H9 (cell line): Measurements from ENCODE around the gene CALN1. TPM values are rescaled to one million over a fixed set of nuclear protein-coding genes. Genes with fewer than 3 reads are reported as not detected.

ENCODE experiments used
- DNase-seq: peaks from one replicate; pipeline ENCODE4 v3.0.0-alpha.2; 2017
- H2AFZ ChIP-seq: one replicate; pipeline ENCODE4 v1.6.1; 2013; ENCODE audit warnings: mild to moderate bottlenecking, low read length, control low read depth, moderate library complexity
- H2AK5ac ChIP-seq: 2 replicates; pipeline ENCODE4 v1.6.1; 2013; ENCODE audit warnings: low read length, control low read depth, mixed read lengths; ENCODE audit not compliant: insufficient read length
- H2BK120ac ChIP-seq: one replicate; pipeline ENCODE4 v1.6.1; 2013; ENCODE audit warnings: low read depth, mild to moderate bottlenecking, low read length, control low read depth, inconsistent platforms; ENCODE audit not compliant: poor library complexity, severe bottlenecking
- H2BK12ac ChIP-seq: 2 replicates; pipeline ENCODE4 v1.6.1; 2013; ENCODE audit warnings: low read length, control low read depth, mixed read lengths, low read depth; ENCODE audit not compliant: insufficient read length
- H2BK15ac ChIP-seq: 2 replicates; pipeline ENCODE4 v1.6.1; 2013; ENCODE audit warnings: low read depth, low read length, control low read depth
- H2BK20ac ChIP-seq: one replicate; pipeline ENCODE4 v1.6.1; 2013; ENCODE audit warnings: low read depth, mild to moderate bottlenecking, low read length, control low read depth, inconsistent platforms; ENCODE audit not compliant: poor library complexity, severe bottlenecking
- H2BK5ac ChIP-seq: 2 replicates; pipeline ENCODE4 v1.6.1; 2013; ENCODE audit warnings: low read length, control low read depth, mixed read lengths; ENCODE audit not compliant: insufficient read length
- H3K14ac ChIP-seq: 2 replicates; pipeline ENCODE4 v1.6.1; 2013; ENCODE audit warnings: low read length, control low read depth; ENCODE audit not compliant: insufficient read depth
- H3K18ac ChIP-seq: 2 replicates; pipeline ENCODE4 v1.6.1; 2013; ENCODE audit warnings: low read depth, mild to moderate bottlenecking, mixed read lengths, low read length, control low read depth; ENCODE audit not compliant: insufficient read length
- H3K23ac ChIP-seq: 2 replicates; pipeline ENCODE4 v1.6.1; 2013; ENCODE audit warnings: low read length, control low read depth, mixed read lengths, low read depth; ENCODE audit not compliant: insufficient read length
- H3K23me2 ChIP-seq: 2 replicates; pipeline ENCODE4 v1.6.1; 2013; ENCODE audit warnings: low read depth, mild to moderate bottlenecking, mixed read lengths, low read length, control low read depth; ENCODE audit not compliant: insufficient read length, poor library complexity, severe bottlenecking
- H3K27ac ChIP-seq: 2 replicates; pipeline ENCODE4 v1.5.1; 2013; ENCODE audit warnings: low read length, control low read depth, mixed read lengths, low read depth; ENCODE audit not compliant: insufficient read length
- H3K27me3 ChIP-seq: 2 replicates; pipeline ENCODE4 v1.6.1; 2013; ENCODE audit warnings: low read length, control low read depth, inconsistent platforms; ENCODE audit not compliant: insufficient read depth
- H3K4ac ChIP-seq: 2 replicates; pipeline ENCODE4 v1.6.1; 2013; ENCODE audit warnings: low read depth, mild to moderate bottlenecking, control low read depth, inconsistent platforms, low read length, moderate library complexity
- H3K4me1 ChIP-seq: 2 replicates; pipeline ENCODE4 v1.6.1; 2013; ENCODE audit warnings: low read length, control low read depth, inconsistent platforms; ENCODE audit not compliant: insufficient read depth
- H3K4me2 ChIP-seq: 2 replicates; pipeline ENCODE4 v1.6.1; 2013; ENCODE audit warnings: low read length, control low read depth, mixed read lengths; ENCODE audit not compliant: insufficient read length, insufficient read depth
- H3K56ac ChIP-seq: 2 replicates; pipeline ENCODE4 v1.6.1; 2013; ENCODE audit warnings: low read depth, mild to moderate bottlenecking, mixed read lengths, low read length, control low read depth; ENCODE audit not compliant: insufficient read length
- H3K79me1 ChIP-seq: 2 replicates; pipeline ENCODE4 v1.6.1; 2013; ENCODE audit warnings: low read depth, mild to moderate bottlenecking, moderate library complexity, low read length, control low read depth, inconsistent platforms; ENCODE audit not compliant: insufficient read depth, poor library complexity, severe bottlenecking
- H3K79me2 ChIP-seq: 2 replicates; pipeline ENCODE4 v1.6.1; 2013; ENCODE audit warnings: low read length, control low read depth, inconsistent platforms; ENCODE audit not compliant: insufficient read depth
- H3K9ac ChIP-seq: 2 replicates; pipeline ENCODE4 v1.6.1; 2013; ENCODE audit warnings: low read length, control low read depth, mixed read lengths; ENCODE audit not compliant: insufficient read length; ENCODE audit errors: extremely low read depth
- H3K9me3 ChIP-seq: one replicate; pipeline ENCODE4 v1.6.1; 2013; ENCODE audit warnings: low read depth, low read length, inconsistent platforms; ENCODE audit not compliant: control insufficient read depth
- H3T11ph ChIP-seq: one replicate; pipeline ENCODE4 v1.6.1; 2013; ENCODE audit warnings: mild to moderate bottlenecking, low read length, control low read depth, inconsistent platforms
- H4K20me1 ChIP-seq: one replicate; pipeline ENCODE4 v1.6.1; 2013; ENCODE audit not compliant: control insufficient read depth, insufficient read length, insufficient read depth
- H4K5ac ChIP-seq: 2 replicates; pipeline ENCODE4 v1.6.1; 2013; ENCODE audit warnings: low read depth, mild to moderate bottlenecking, mixed read lengths, low read length, control low read depth; ENCODE audit not compliant: insufficient read length
- H4K8ac ChIP-seq: replicated peaks from 2 replicates; pipeline ENCODE4 v1.6.1; 2013; ENCODE audit warnings: low read length, control low read depth, mixed read lengths, low read depth; ENCODE audit not compliant: insufficient read length
- H4K91ac ChIP-seq: 2 replicates; pipeline ENCODE4 v1.6.1; 2013; ENCODE audit warnings: low read depth, mild to moderate bottlenecking, moderate library complexity, mixed read lengths, low read length, control low read depth; ENCODE audit not compliant: insufficient read length
- H3K27ac Mint-ChIP-seq, 3 experiments: 2 replicates in 2 of 3; 3 replicates in 1 of 3; pipeline ENCODE4 v1.8.0; 2020 to 2021; ENCODE audit warnings: mixed read lengths in 3 of 3, mild to moderate bottlenecking in 1 of 3, moderate library complexity in 1 of 3
- H3K27me3 Mint-ChIP-seq: 2 replicates; pipeline ENCODE4 v1.8.0; 2021; ENCODE audit warnings: low read depth, mild to moderate bottlenecking, moderate library complexity, mixed read lengths
- H3K36me3 Mint-ChIP-seq, 3 experiments: 2 replicates in 2 of 3; 3 replicates in 1 of 3; pipeline ENCODE4 v1.8.0; 2020 to 2021; ENCODE audit warnings: low read depth in 3 of 3, mixed read lengths in 3 of 3; ENCODE audit not compliant: insufficient read depth in 1 of 3
- H3K4me1 Mint-ChIP-seq, 2 experiments: 2 replicates each; pipeline ENCODE4 v1.8.0; 2020; ENCODE audit warnings: mixed read lengths in 2 of 2
- H3K4me3 Mint-ChIP-seq, 2 experiments: 2 replicates in 1 of 2; 3 replicates in 1 of 2; pipeline ENCODE4 v1.8.0; 2020 to 2021; ENCODE audit warnings: mild to moderate bottlenecking in 2 of 2, mixed read lengths in 2 of 2, moderate library complexity in 1 of 2
- H3K9me3 Mint-ChIP-seq, 2 experiments: 2 replicates in 1 of 2; 3 replicates in 1 of 2; pipeline ENCODE4 v1.8.0; 2020; ENCODE audit warnings: mild to moderate bottlenecking in 2 of 2, mixed read lengths in 2 of 2, moderate library complexity in 1 of 2
- CTCF ChIP-seq: fragments of 200-600 bp; sonication (generic); conservative IDR thresholded peaks from 3 replicates; pipeline ENCODE4 v1.8.0; 2021; ENCODE audit warnings: antibody characterized with exemption, mild to moderate bottlenecking
- WGBS: extraction: QIAGEN DNeasy Blood & Tissue Kit; methylation state at CpG from one replicate; pipeline ENCODE4 v1.1.7; 2013; ENCODE audit warnings: missing lambda C conversion rate, low lambda C conversion rate, mixed read lengths; ENCODE audit not compliant: insufficient read length; ENCODE audit errors: extremely low coverage; 5-methylcytosine and 5-hydroxymethylcytosine counted together
- total RNA-seq: library from RNA; stranded (reverse); gene quantifications from 2 replicates; pipeline ENCODE4 v1.2.1, GENCODE V29; 2021

The CALN1 gene
- total RNA-seq, 1 experiment from 2014 or later, result 2.8 TPM

GRCh38 chr7:71996141-71996540 is 416.0 kb downstream of the CALN1 start:
- H2BK12ac ChIP-seq, result no peak overlapping the region
- WGBS, result no CpG with 5 or more reads among the region's 2 CpGs
- H3K36me3 Mint-ChIP-seq, result no peaks in the 10 kb centered on the region; a peak in 1 of 7 replicates
- H4K91ac ChIP-seq, result no peak overlapping the region
- H3K4me3 Mint-ChIP-seq, result no peak overlapping the region; a peak in 1 of 5 replicates
- H3K9me3 ChIP-seq, result no peaks in the 10 kb centered on the region
- H2BK15ac ChIP-seq, result no peak overlapping the region
- no peak overlapping the region for H3K56ac ChIP-seq
- H3K27ac ChIP-seq, result no peak overlapping the region
- H3T11ph ChIP-seq, result no peak overlapping the region
- no peak overlapping the region for H3K18ac ChIP-seq
- no peak overlapping the region for H4K8ac ChIP-seq
- H2AK5ac ChIP-seq, result no peak overlapping the region
- H3K4me1 ChIP-seq, result no peaks in the 10 kb centered on the region
- H3K27me3 Mint-ChIP-seq, result no peaks in the 10 kb centered on the region
- H2BK20ac ChIP-seq, result no peak overlapping the region
- H4K5ac ChIP-seq, result no peak overlapping the region
- no peak overlapping the region for H3K27ac Mint-ChIP-seq
- no peak overlapping the region for H3K14ac ChIP-seq
- H4K20me1 ChIP-seq, result no peaks in the 10 kb centered on the region
- H3K4ac ChIP-seq, result no peak overlapping the region
- no peak overlapping the region for H3K23ac ChIP-seq
- no peak overlapping the region for H2BK120ac ChIP-seq
- H3K23me2 ChIP-seq, result no peaks in the 10 kb centered on the region
- H2AFZ ChIP-seq, result no peak overlapping the region
- H3K79me2 ChIP-seq, result no peaks in the 10 kb centered on the region
- no peaks in the 10 kb centered on the region for H3K9me3 Mint-ChIP-seq
- no peaks in the 10 kb centered on the region for H3K27me3 ChIP-seq
- H3K79me1 ChIP-seq, result no peaks in the 10 kb centered on the region
- no peak overlapping the region for H2BK5ac ChIP-seq
- H3K9ac ChIP-seq, result no peak overlapping the region
- H3K4me1 Mint-ChIP-seq, result no peaks in the 10 kb centered on the region
- no peak for DNase-seq
- H3K4me2 ChIP-seq, result no peak overlapping the region
- no peak for TF ChIP-seq CTCF
